Measurements from ENCODE around the gene PARVB. TPM values are rescaled to one million over a fixed set of nuclear protein-coding genes. Genes with fewer than 3 reads are reported as not detected.

The PARVB gene
- total and polyA plus RNA-seq, 10 of the 15 experiments (the other 5 are each of a cell fraction or from before 2014, with no cell fraction given) = 5.2 to 264 (median 76.0) TPM

GRCh38 chr22:44130076-44130711 lies 106.1 kb downstream of the PARVB start:
- ChIA-PET RAD21 (ENCODE audit: unreplicated experiment) (no interaction called here), POLR2A (interaction anchor here (0.6 kb wide), 1 partner anchor 51 kb away, joined by 3 read pairs; the partner anchor contains the start of gene PARVG), SMC1A (ENCODE audit: uncharacterized antibody, unreplicated experiment) (no interaction called here), CTCF (interaction anchor here (0.7 kb wide), 1 partner anchor 11 kb away, joined by 3 read pairs; no protein-coding TSS in a partner anchor)
- Histone ChIP-seq H3K27me3 (replicated peaks in 1 of 2; ENCODE audit: control insufficient read depth in 2 of 2, insufficient read depth in 2 of 2, low read length in 1 of 2) (no peaks in the 10 kb centered on the region), H3K9ac (ENCODE audit: control insufficient read depth, insufficient read depth, low read length) (no peak overlapping the region), H3K79me2 (ENCODE audit: control insufficient read depth, insufficient read depth, low read length) (no peaks in the 10 kb centered on the region), H3K4me2 (ENCODE audit: control insufficient read depth, insufficient read depth) (no peak overlapping the region), H3K4me1 (ENCODE audit: control insufficient read depth, insufficient read depth, low read length) (no peaks in the 10 kb centered on the region), H4K20me1 (ENCODE audit: control insufficient read depth, insufficient read depth) (no peaks in the 10 kb centered on the region), H2AFZ (ENCODE audit: control insufficient read depth, low read depth, low read length) (no peak overlapping the region), H3K36me3 (ENCODE audit: control insufficient read depth in 2 of 2, insufficient read depth in 2 of 2, low read length in 1 of 2) (peaks cover 23 to 50% of the 10 kb centered on the region in 2 experiments), H3K4me3 (no peak overlapping the region), H3K9me3 (replicated peaks; ENCODE audit: control insufficient read depth, insufficient read depth, low read length) (peaks cover 8% of the 10 kb centered on the region; the same call in 2 of the 3 replicates), H3K27ac (ENCODE audit: control insufficient read depth, insufficient read depth) (no peak overlapping the region)
- no peak for ATAC-seq
- TF ChIP-seq ESRRA (IDR thresholded peaks at IDR 0.05; ENCODE audit: low read length) (no peak), RELB (IDR thresholded peaks at IDR 0.05; ENCODE audit: low read depth) (no peak), TCF3 (IDR thresholded peaks at IDR 0.05; ENCODE audit: borderline replicate concordance, insufficient read depth, low read depth, low read length) (no peak), CHD1 (IDR thresholded peaks at IDR 0.05; ENCODE audit: low read depth, low read length) (no peak)
- 89% methylated on average over 12 of the region's 12 CpGs for WGBS (ENCODE audit: insufficient coverage, insufficient replicate concordance, low lambda C conversion rate, missing lambda C conversion rate)
- intact Hi-C loops (cut with micrococcal nuclease; ENCODE audit: unreplicated experiment) (no loop called here), in situ Hi-C loops (cut with MboI) (no loop called here)
- no peak for DNase-seq (ENCODE audit: low read depth, low spot score)
- FAIRE-seq = no peak
- BruUV-seq (replicated peaks) = no TSS peak

GRCh38 chr22:44131412-44131811 lies 107.3 kb downstream of the PARVB start:
- in situ Hi-C loops (cut with MboI) = no loop called here
- H3K9ac ChIP-seq (ENCODE audit: control insufficient read depth, insufficient read depth, low read length) = no peak overlapping the region
- H3K27ac ChIP-seq (ENCODE audit: control insufficient read depth, insufficient read depth) = no peak overlapping the region
- ChIA-PET RAD21 (ENCODE audit: unreplicated experiment) (no interaction called here), CTCF (no interaction called here), POLR2A (no interaction called here), SMC1A (ENCODE audit: uncharacterized antibody, unreplicated experiment) (no interaction called here)
- no peak for ATAC-seq
- H3K4me2 ChIP-seq (ENCODE audit: control insufficient read depth, insufficient read depth) = no peak overlapping the region
- no peaks in the 10 kb centered on the region for H3K79me2 ChIP-seq (ENCODE audit: control insufficient read depth, insufficient read depth, low read length)
- H3K9me3 ChIP-seq (replicated peaks; ENCODE audit: control insufficient read depth, insufficient read depth, low read length) = peaks cover 9% of the 10 kb centered on the region; the same call in 2 of the 3 replicates
- no peak for DNase-seq (ENCODE audit: low read depth, low spot score)
- peaks cover 30 to 60% of the 10 kb centered on the region in 2 experiments for H3K36me3 ChIP-seq (ENCODE audit: control insufficient read depth in 2 of 2, insufficient read depth in 2 of 2, low read length in 1 of 2)
- FAIRE-seq = no peak
- TF ChIP-seq POU2F2 (IDR thresholded peaks at IDR 0.05; ENCODE audit: borderline replicate concordance, low read depth, low read length) (no peak), SKIL (IDR thresholded peaks at IDR 0.05; ENCODE audit: low read depth, poor library complexity, severe bottlenecking) (no peak), ZNF592 (IDR thresholded peaks at IDR 0.05) (no peak), BHLHE40 (IDR thresholded peaks at IDR 0.05; ENCODE audit: borderline replicate concordance in 1 of 2, low read depth in 2 of 2, low read length in 1 of 2) (no peak)
- no TSS peak for BruUV-seq (replicated peaks)
- no peaks in the 10 kb centered on the region for H3K27me3 ChIP-seq (replicated peaks in 1 of 2; ENCODE audit: control insufficient read depth in 2 of 2, insufficient read depth in 2 of 2, low read length in 1 of 2)
- 93% methylated on average over 12 of the region's 12 CpGs for WGBS (ENCODE audit: insufficient coverage, insufficient replicate concordance, low lambda C conversion rate, missing lambda C conversion rate)
- no peak overlapping the region for H3K4me3 ChIP-seq
- no peak overlapping the region for H2AFZ ChIP-seq (ENCODE audit: control insufficient read depth, low read depth, low read length)
- intact Hi-C loops (cut with micrococcal nuclease; ENCODE audit: unreplicated experiment) = no loop called here
- no peaks in the 10 kb centered on the region for H4K20me1 ChIP-seq (ENCODE audit: control insufficient read depth, insufficient read depth)
- H3K4me1 ChIP-seq (ENCODE audit: control insufficient read depth, insufficient read depth, low read length) = no peaks in the 10 kb centered on the region

Data from GM12878 (cell line).